IPS-18a (cell line): ENCODE data around the gene CAMK4.
A peak's percentile ranks its signal among the peaks of the same experiment; 100 is the strongest.

Experiments used
- H3K27ac ChIP-seq: one replicate; pipeline ENCODE4 v1.5.1; 2013; ENCODE audit warnings: low read length
- H3K27me3 ChIP-seq: one replicate; pipeline ENCODE4 v1.6.1; 2013; ENCODE audit warnings: mild to moderate bottlenecking, low read length; ENCODE audit not compliant: control insufficient read depth, insufficient read depth
- H3K36me3 ChIP-seq: one replicate; pipeline ENCODE4 v1.6.1; 2013; ENCODE audit warnings: low read depth, low read length; ENCODE audit not compliant: control insufficient read depth
- H3K4me1 ChIP-seq: one replicate; pipeline ENCODE4 v1.6.1; 2013; ENCODE audit warnings: low read depth, low read length; ENCODE audit not compliant: control insufficient read depth
- H3K4me3 ChIP-seq: one replicate; pipeline ENCODE4 v1.5.1; 2013; ENCODE audit warnings: low read length
- H3K9ac ChIP-seq: one replicate; pipeline ENCODE4 v1.6.1; 2013; ENCODE audit warnings: mild to moderate bottlenecking, low read length, moderate library complexity
- H3K9me3 ChIP-seq: one replicate; pipeline ENCODE4 v1.6.1; 2013; ENCODE audit warnings: low read depth, low read length; ENCODE audit not compliant: control insufficient read depth

CAMK4 gene

DNA sequence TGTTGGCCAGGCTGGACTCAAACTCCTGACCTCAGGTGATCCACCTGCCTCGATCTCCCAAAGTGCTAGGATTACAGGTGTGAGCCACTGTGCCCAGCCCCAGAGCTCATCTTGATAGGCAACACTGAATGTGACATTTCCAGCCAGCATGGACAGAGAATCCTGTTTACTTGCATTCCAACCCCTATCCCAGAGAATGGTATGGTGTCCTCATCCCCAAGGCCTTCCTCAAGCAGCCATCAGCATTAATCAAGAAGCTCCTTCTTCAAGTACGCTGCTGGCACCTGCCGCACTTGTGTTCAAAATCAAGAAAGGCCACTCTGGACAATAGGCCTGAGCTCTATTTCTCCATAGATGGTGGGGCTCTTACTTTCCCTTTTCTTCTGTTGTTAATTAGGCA lies 247.9 kb downstream of the CAMK4 start:
- no peaks in the 10 kb centered on the region for H3K27me3 ChIP-seq
- H3K4me3 ChIP-seq = no peak overlapping the region
- H3K36me3 ChIP-seq = no peaks in the 10 kb centered on the region
- H3K4me1 ChIP-seq = no peaks in the 10 kb centered on the region
- no peaks in the 10 kb centered on the region for H3K9me3 ChIP-seq
- no peak overlapping the region for H3K9ac ChIP-seq
- no peak overlapping the region for H3K27ac ChIP-seq

- no peak overlapping the region for H3K4me3 ChIP-seq
- no peak overlapping the region for H3K9ac ChIP-seq
- H3K27ac ChIP-seq = no peak overlapping the region
- no peaks in the 10 kb centered on the region for H3K4me1 ChIP-seq
- no peaks in the 10 kb centered on the region for H3K9me3 ChIP-seq
- no peaks in the 10 kb centered on the region for H3K27me3 ChIP-seq
- H3K36me3 ChIP-seq = no peaks in the 10 kb centered on the region
Observed at GRCh38 chr5:111472579-111472978, 248.4 kb downstream of the CAMK4 start.

DNA sequence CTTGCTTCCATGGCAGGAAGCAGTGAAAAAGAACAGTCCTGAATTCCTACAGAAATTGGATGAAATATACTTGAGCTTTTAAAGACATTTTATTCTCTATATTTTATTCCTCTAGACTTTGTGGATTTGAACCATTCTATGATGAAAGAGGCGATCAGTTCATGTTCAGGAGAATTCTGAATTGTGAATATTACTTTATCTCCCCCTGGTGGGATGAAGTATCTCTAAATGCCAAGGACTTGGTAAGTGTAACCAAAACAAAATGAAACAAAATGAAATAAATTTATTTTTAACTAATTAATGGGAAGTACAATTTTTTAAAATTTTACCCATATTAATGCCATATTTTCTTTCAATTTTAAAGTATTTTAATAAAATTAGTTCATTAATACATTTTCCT lies 254.1 kb downstream of the CAMK4 start:
- H3K4me3 ChIP-seq = no peak overlapping the region

DNA sequence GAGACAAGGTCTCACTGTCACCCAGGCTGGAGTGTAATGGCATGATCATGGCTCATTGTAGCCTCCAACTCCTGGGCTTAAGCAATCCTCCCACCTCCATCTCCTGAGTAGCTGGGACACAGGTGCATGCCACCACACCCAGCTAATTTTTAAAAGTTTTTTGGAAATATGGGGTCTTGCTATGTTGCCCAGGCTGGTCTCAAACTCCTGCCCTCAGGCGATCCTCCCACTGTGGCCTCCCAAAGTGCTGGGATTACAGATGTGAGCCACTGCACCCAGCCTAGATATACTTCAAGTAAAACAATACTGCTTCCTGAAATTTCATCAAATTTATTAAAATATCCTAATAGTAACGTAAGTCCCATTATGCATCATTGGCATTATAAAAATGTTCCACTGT lies 254.7 kb downstream of the CAMK4 start:
- no peaks in the 10 kb centered on the region for H3K36me3 ChIP-seq
- no peak overlapping the region for H3K27ac ChIP-seq
- H3K9ac ChIP-seq = no peak overlapping the region
- no peaks in the 10 kb centered on the region for H3K9me3 ChIP-seq
- no peaks in the 10 kb centered on the region for H3K27me3 ChIP-seq
- H3K4me3 ChIP-seq = no peak overlapping the region
- H3K4me1 ChIP-seq = no peaks in the 10 kb centered on the region

More for the DNA sequence above, 254.1 kb downstream of the CAMK4 start:
- H3K36me3 ChIP-seq = no peaks in the 10 kb centered on the region
- H3K9me3 ChIP-seq = no peaks in the 10 kb centered on the region
- H3K9ac ChIP-seq = no peak overlapping the region
- no peaks in the 10 kb centered on the region for H3K27me3 ChIP-seq
- no peak overlapping the region for H3K27ac ChIP-seq
- no peaks in the 10 kb centered on the region for H3K4me1 ChIP-seq

GRCh38 chr5:111480346-111480745 lies 256.2 kb downstream of the CAMK4 start:
- H3K27me3 ChIP-seq = no peaks in the 10 kb centered on the region
- no peak overlapping the region for H3K9ac ChIP-seq
- no peaks in the 10 kb centered on the region for H3K4me1 ChIP-seq
- no peaks in the 10 kb centered on the region for H3K36me3 ChIP-seq
- H3K27ac ChIP-seq = no peak overlapping the region
- H3K9me3 ChIP-seq = no peaks in the 10 kb centered on the region
- H3K4me3 ChIP-seq = no peak overlapping the region

GRCh38 chr5:111486055-111486454 lies 261.9 kb downstream of the CAMK4 start:
- H3K27ac ChIP-seq = no peak overlapping the region
- no peaks in the 10 kb centered on the region for H3K36me3 ChIP-seq
- peaks cover 6% of the 10 kb centered on the region for H3K4me1 ChIP-seq
- no peaks in the 10 kb centered on the region for H3K9me3 ChIP-seq
- H3K4me3 ChIP-seq = no peak overlapping the region
- no peaks in the 10 kb centered on the region for H3K27me3 ChIP-seq
- no peak overlapping the region for H3K9ac ChIP-seq

- no peaks in the 10 kb centered on the region for H3K36me3 ChIP-seq
- H3K27ac ChIP-seq = no peak overlapping the region
- no peaks in the 10 kb centered on the region for H3K9me3 ChIP-seq
- H3K4me3 ChIP-seq = no peak overlapping the region
- H3K27me3 ChIP-seq = no peaks in the 10 kb centered on the region
- H3K4me1 ChIP-seq = peaks cover 6% of the 10 kb centered on the region
- H3K9ac ChIP-seq = no peak overlapping the region
Observed at GRCh38 chr5:111486926-111487325, 262.7 kb downstream of the CAMK4 start.

DNA sequence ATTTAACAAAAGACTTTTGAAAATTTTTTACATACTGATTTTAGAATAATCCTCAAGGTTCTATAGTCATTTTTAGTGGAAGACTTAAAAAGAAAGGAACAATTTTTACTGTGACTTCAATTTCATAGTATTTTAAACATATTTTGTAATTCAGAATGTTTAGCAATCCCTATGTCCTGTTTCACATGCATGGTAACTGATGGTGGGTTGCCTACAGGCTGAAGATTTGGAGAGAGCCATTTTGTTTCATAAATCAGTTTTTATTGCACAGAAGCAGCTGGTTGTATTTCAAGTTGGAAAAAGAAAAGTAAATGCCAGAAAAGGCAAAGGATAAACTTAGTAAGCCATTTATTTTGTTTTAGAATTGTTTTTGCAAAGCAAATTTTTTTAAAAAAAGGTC lies 264.2 kb downstream of the CAMK4 start:
- Histone ChIP-seq H3K4me3 (no peak overlapping the region), H3K27me3 (no peaks in the 10 kb centered on the region), H3K9ac (no peak overlapping the region), H3K27ac (no peak overlapping the region), H3K36me3 (no peaks in the 10 kb centered on the region), H3K4me1 (peaks cover 6% of the 10 kb centered on the region), H3K9me3 (no peaks in the 10 kb centered on the region)

- Histone ChIP-seq H3K27me3 (no peaks in the 10 kb centered on the region), H3K4me1 (no peaks in the 10 kb centered on the region), H3K9me3 (no peaks in the 10 kb centered on the region), H3K4me3 (no peak overlapping the region), H3K36me3 (peaks cover 8% of the 10 kb centered on the region), H3K9ac (no peak overlapping the region), H3K27ac (no peak overlapping the region)
Observed at GRCh38 chr5:111493031-111493430, 268.8 kb downstream of the CAMK4 start.

DNA sequence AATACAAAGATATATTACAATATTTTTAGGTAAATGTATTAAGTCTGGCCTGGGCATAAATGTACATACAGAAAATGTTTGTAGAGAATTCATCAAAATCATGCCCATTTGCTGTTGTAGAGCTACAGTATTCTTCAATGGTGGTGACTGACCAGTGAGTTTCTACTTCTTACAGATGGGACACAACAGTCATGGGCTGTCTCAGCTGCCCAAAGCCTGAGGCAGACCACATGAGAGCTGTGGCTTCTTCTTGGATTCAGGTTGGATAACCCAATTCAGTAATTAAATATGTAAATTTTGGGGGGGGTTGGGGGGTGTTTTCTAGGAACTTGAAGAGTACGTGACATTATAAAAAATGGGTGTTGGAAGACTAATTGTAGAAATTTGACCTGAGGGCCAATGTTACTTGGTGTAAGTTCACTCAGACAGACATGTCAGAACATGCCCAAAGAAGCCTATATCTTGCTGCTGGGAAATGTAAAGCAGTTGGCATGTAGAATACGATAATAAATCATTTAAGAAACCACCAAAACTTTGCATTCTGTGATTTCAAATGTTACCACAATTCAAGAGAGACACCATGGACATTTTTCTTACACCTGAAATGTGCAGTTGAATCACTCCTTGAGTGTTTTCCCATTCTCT lies 270.3 kb downstream of the CAMK4 start:
- no peaks in the 10 kb centered on the region for H3K4me1 ChIP-seq
- peak overlapping the region; percentile 28 for H3K27ac ChIP-seq
- no peaks in the 10 kb centered on the region for H3K27me3 ChIP-seq
- peaks cover 21% of the 10 kb centered on the region for H3K36me3 ChIP-seq
- H3K9ac ChIP-seq = no peak overlapping the region
- H3K9me3 ChIP-seq = no peaks in the 10 kb centered on the region
- no peak overlapping the region for H3K4me3 ChIP-seq

- Histone ChIP-seq H3K4me3 (no peak overlapping the region), H3K36me3 (peaks cover 26% of the 10 kb centered on the region), H3K9ac (no peak overlapping the region), H3K27ac (no peak overlapping the region), H3K27me3 (no peaks in the 10 kb centered on the region), H3K9me3 (no peaks in the 10 kb centered on the region), H3K4me1 (no peaks in the 10 kb centered on the region)
Observed at GRCh38 chr5:111495159-111495558, 271.0 kb downstream of the CAMK4 start.

GRCh38 chr5:111498346-111498745 lies 274.2 kb downstream of the CAMK4 start:
- Histone ChIP-seq H3K36me3 (peaks cover 45% of the 10 kb centered on the region), H3K27ac (no peak overlapping the region), H3K9ac (no peak overlapping the region), H3K4me1 (no peaks in the 10 kb centered on the region), H3K27me3 (no peaks in the 10 kb centered on the region), H3K4me3 (no peak overlapping the region), H3K9me3 (no peaks in the 10 kb centered on the region)
